Right atrium auricular region (tissue), 2 donors: ENCODE data around the gene ADTRP. TPM values are rescaled to one million over a fixed set of nuclear protein-coding genes. Genes with fewer than 3 reads are reported as not detected.
"Not testable (repeated sequence)": the region's sequence is repeated elsewhere in the genome, so short reads cannot be mapped to it uniquely, and the experiment has no call there.

Source experiments
- DNase-seq: peaks from one replicate; pipeline ENCODE4 v3.0.0-alpha.2; 2019; ENCODE audit warnings: low spot score
- H3K27ac ChIP-seq, 2 donors: fragments of 200-600 bp; sonication (generic); 1 replicate in 1 of 2; 2 replicates in 1 of 2; pipeline ENCODE4 v1.5.1; 2016 to 2019
- H3K27me3 ChIP-seq, 2 donors: fragments of 200-600 bp; sonication (generic); one replicate each; pipeline versions ENCODE4 v1.5.1 to v1.6.0; 2017 to 2019
- H3K36me3 ChIP-seq: fragments of 200-600 bp; sonication (generic); one replicate; pipeline ENCODE4 v1.5.1; 2016
- H3K4me1 ChIP-seq, 2 donors: fragments of 200-600 bp; sonication (generic); one replicate each; pipeline versions ENCODE4 v1.5.1 to v1.6.0; 2017 to 2019
- H3K4me3 ChIP-seq, 2 donors: fragments of 200-600 bp; sonication (generic); 1 replicate in 1 of 2; 2 replicates in 1 of 2; pipeline ENCODE4 v1.5.1; 2017 to 2019; ENCODE audit warnings: mild to moderate bottlenecking in 1 of 2, moderate library complexity in 1 of 2
- H3K9me3 ChIP-seq, 2 donors: fragments of 200-600 bp; sonication (generic); one replicate each; pipeline ENCODE4 v1.5.1; 2019
- total RNA-seq, 2 donors: library from RNA; depleted of rRNA; stranded (reverse); fragments of >200 nt; gene quantifications; one replicate each; pipeline ENCODE4 v1.1.0, GENCODE V29; 2016
- TF ChIP-seq, protein P1 (sequence below), 2 donors: fragments of 200-600 bp; sonication (generic); IDR thresholded peaks; one replicate each; pipeline ENCODE4 v1.5.1; 2019; ENCODE audit warnings: antibody characterized with exemption in 2 of 2

Gene ADTRP
- total RNA-seq, 2 donors from 2014 or later = not detected

DNA sequence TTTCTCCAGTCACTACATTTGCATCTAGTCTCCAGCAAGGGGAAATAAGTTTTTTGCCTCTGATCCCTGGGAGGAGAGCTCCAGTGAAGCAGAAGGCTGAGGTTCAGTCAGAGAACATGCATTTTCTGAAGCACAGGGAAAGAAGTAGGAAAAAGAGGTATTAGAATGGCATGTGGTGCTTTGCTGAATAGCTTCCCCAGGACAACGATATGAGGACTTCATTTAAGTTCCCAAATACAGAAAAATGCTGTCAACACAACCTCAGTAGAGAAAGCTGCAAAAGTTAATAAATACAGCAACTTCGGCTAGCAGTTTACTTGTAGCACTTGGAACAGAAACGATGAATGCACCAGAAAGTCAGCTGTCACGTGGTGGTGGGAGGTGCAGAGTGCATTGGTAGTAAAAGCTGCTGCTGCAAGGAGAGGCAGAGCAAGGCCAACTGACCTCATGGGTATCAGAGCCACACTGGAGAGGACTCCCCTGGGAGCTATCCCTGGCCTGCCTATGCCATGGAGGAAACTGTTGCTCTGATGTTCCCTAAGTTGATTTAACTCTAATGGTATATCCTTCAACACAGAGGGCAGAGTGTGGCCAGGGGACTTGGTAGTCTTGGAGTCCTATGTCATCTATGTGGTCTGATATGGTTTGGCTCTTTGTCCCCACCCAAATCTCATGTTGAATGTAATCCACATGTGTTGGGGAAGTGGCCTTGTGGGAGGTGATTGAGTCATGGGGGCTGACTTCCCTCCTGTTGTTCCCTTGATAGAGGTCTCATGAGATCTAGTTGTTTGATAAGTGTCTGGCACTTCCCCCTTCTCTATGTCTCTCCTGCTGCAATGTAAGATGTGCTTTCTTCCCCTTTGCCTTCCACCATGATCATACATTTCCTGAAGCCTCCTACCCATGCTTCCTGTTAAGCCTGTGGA, 85.9 kb downstream of the ADTRP start:
- Histone ChIP-seq H3K27me3 (no peaks in the 10 kb centered on the region), H3K4me3 (no peak overlapping the region), H3K36me3 (no peaks in the 10 kb centered on the region), H3K27ac (no peak overlapping the region), H3K9me3 (no peaks in the 10 kb centered on the region), H3K4me1 (no peaks in the 10 kb centered on the region)
- DNase-seq = no peak
- TF ChIP-seq, protein P1, sequence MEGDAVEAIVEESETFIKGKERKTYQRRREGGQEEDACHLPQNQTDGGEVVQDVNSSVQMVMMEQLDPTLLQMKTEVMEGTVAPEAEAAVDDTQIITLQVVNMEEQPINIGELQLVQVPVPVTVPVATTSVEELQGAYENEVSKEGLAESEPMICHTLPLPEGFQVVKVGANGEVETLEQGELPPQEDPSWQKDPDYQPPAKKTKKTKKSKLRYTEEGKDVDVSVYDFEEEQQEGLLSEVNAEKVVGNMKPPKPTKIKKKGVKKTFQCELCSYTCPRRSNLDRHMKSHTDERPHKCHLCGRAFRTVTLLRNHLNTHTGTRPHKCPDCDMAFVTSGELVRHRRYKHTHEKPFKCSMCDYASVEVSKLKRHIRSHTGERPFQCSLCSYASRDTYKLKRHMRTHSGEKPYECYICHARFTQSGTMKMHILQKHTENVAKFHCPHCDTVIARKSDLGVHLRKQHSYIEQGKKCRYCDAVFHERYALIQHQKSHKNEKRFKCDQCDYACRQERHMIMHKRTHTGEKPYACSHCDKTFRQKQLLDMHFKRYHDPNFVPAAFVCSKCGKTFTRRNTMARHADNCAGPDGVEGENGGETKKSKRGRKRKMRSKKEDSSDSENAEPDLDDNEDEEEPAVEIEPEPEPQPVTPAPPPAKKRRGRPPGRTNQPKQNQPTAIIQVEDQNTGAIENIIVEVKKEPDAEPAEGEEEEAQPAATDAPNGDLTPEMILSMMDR (IDR thresholded peaks at IDR 0.05) = no peak

DNA sequence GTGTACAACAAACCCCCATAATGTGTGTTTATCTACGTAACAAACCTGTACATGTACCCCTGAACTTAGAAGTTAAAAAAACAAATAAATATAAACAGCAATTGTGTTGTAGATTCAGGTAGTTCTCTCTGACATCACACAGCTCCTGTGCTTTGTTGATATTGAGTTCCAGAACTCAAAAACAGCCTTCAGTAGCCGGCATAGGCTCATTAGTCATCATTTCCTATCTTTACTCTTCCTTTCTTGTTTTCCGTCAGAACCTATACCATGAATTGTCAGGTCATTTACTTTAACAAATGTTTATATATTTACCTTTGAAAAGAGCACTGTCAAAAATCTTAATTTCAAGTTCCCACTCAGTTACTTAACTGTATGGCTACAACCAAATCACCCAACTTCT, 88.8 kb downstream of the ADTRP start:
- no peak for DNase-seq
- Histone ChIP-seq H3K27ac (no peak overlapping the region), H3K36me3 (no peaks in the 10 kb centered on the region), H3K9me3 (no peaks in the 10 kb centered on the region), H3K4me1 (no peaks in the 10 kb centered on the region), H3K27me3 (no peaks in the 10 kb centered on the region), H3K4me3 (no peak overlapping the region)
- TF ChIP-seq, protein P1 (IDR thresholded peaks at IDR 0.05) = no peak

DNA sequence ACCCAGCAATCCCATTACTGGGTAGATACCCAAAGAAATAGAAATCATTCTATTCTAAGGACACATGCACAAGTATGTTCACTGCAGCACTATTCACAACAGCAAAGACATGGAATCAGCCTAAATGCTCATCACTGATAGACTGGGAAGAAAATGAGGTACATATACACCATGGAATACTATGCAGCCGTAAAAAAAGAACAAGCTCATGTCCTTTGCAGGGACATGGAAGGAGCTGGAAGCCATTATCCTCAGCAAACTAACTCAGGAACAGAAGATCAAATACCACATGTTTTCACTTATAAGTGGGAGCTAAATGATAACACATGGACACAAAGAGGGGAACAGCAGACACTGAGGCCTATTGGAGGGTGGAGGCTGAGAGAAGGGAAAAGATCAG, 89.2 kb downstream of the ADTRP start:
- H3K36me3 ChIP-seq, H3K27ac ChIP-seq, H3K27me3 ChIP-seq, H3K4me3 ChIP-seq, H3K4me1 ChIP-seq, DNase-seq, H3K9me3 ChIP-seq: not testable (repeated sequence)

DNA sequence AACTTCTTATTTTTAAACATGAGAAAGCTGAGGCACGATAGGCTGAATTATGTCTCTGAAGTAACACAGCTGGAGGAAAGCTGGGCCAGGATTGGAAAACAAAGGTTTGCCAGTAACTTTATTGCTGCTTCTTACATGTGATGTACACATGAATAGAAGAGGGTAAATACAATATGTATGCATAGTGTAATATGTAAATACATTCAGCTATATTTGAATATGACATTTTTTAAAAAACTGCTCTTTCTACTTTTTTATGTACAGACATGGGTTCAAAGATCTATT, 90.2 kb downstream of the ADTRP start:
- no peaks in the 10 kb centered on the region for H3K4me1 ChIP-seq
- H3K27me3 ChIP-seq = no peaks in the 10 kb centered on the region
- no peak overlapping the region for H3K4me3 ChIP-seq
- H3K36me3 ChIP-seq = no peaks in the 10 kb centered on the region
- H3K27ac ChIP-seq = no peak overlapping the region
- no peak for DNase-seq
- TF ChIP-seq, protein P1 (IDR thresholded peaks at IDR 0.05) = no peak
- no peaks in the 10 kb centered on the region for H3K9me3 ChIP-seq

DNA sequence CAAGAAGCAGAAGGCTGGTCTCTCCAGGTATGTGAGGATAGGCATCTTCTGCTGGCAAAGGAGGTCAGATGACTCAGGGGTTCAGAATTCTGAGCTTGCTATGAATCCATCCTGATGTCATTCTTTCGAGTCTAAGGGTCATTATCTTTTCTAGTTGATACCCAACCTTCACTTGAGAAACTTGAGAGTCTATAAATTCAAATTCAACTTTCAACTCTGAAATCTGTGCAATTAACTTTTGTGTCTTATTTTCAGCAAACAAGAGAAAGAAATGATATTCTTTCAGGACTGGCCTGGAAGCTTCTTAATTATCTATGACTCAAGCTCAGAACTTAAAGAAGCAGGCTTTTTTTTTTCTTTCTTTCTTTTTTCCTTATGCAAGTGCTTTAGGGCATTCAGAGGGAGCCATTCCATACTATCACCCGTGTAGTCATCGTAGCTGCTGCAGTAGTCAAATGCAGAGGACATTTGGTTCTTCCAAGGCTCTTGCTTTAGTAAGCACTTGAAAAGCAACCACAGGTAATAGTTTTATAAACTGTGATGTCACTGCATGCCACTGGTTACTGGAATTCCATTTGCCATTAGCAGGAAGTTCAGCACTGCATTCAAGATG, 93.0 kb downstream of the ADTRP start:
- H3K4me3 ChIP-seq = no peak overlapping the region
- TF ChIP-seq, protein P1 (IDR thresholded peaks at IDR 0.05) = no peak
- no peak overlapping the region for H3K27ac ChIP-seq
- no peaks in the 10 kb centered on the region for H3K27me3 ChIP-seq
- H3K9me3 ChIP-seq = peaks cover 0 to 2% of the 10 kb centered on the region in 2 donors
- no peaks in the 10 kb centered on the region for H3K36me3 ChIP-seq
- no peak for DNase-seq
- no peaks in the 10 kb centered on the region for H3K4me1 ChIP-seq

DNA sequence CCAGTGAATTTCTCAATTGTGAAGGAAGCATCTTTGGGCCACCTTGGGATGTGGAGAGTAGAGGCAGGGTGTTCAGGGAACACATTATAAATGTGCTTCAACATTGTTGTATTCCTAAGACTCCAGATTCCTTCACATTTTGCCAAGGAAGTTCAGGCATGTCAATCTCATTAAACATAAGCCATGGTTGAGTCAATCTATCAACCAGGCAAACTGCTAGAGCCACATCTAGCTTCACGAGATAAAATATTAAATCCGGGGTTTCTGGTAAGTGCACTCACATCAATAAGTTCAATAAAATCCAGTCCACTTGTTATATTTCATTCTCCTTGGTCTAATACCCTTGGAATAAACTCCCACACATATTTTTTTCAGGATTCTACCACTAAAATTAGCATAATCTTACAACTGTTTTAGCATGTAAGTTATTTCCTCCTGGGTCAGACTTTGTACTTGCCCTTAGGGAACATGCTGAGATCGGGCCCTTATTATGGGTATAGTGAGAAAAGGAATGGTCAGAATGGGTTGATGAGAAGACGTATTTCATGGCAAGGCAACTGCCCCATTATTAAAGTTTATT, 93.6 kb downstream of the ADTRP start:
- TF ChIP-seq, protein P1 (IDR thresholded peaks at IDR 0.05) = no peak
- H3K4me1 ChIP-seq = no peaks in the 10 kb centered on the region
- no peak overlapping the region for H3K4me3 ChIP-seq
- H3K36me3 ChIP-seq = no peaks in the 10 kb centered on the region
- peaks cover 0 to 8% of the 10 kb centered on the region in 2 donors for H3K9me3 ChIP-seq
- H3K27ac ChIP-seq = no peak overlapping the region
- H3K27me3 ChIP-seq = no peaks in the 10 kb centered on the region
- DNase-seq = no peak
